ENCODE measurements around the gene DYNC1I2.

Gene DYNC1I2

DNA sequence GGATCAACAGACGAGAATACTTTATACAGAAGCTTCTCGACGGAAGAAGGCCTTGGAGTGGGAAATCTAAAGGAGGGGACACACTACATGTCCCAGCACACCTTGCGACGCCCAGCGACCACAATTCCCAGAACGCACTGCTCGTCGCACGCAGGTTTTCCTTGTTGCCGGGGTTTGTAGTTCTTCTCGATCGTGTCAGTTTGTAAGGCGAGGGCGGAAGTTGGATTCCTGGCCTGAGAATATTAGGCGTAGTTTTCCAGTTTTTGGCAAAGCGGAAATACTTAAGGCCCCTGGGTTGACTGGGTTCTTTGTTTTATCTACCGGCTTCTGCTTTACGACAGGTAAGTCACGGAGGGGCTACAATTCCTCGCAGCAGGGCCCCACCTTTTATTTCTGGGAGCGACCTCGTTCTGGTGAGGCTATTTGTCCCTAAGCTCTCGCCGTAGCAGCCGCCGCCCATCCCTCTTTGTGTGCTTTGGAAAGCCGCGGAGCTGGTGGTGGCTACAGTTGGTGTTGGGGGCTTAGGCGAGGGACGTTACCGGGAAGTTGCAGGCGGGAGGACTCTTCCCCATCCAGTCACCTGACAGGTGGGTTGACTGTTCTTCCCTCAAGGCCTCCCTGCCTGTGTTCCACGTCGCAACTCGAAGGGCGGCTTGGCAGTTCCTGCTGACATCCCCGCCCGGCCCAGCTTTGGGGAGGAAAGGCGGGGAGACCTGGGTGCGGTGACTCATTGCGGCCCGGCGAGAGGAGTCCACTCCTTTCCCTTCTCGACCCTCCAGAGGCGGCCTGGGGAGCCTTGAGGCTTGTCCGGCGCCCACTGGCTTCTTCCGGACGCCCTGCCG is at the start of gene DYNC1I2:
Gene DYNC1I2, plus strand, starts transcription at position 183 of the 842 bp plus-strand sequence. CDS start 2,687 bp downstream, outside the sequence.
- peak; percentile 59 to 68 (median 61) for DNase-seq (ENCODE audit: low read depth in 3 of 3)

DNA sequence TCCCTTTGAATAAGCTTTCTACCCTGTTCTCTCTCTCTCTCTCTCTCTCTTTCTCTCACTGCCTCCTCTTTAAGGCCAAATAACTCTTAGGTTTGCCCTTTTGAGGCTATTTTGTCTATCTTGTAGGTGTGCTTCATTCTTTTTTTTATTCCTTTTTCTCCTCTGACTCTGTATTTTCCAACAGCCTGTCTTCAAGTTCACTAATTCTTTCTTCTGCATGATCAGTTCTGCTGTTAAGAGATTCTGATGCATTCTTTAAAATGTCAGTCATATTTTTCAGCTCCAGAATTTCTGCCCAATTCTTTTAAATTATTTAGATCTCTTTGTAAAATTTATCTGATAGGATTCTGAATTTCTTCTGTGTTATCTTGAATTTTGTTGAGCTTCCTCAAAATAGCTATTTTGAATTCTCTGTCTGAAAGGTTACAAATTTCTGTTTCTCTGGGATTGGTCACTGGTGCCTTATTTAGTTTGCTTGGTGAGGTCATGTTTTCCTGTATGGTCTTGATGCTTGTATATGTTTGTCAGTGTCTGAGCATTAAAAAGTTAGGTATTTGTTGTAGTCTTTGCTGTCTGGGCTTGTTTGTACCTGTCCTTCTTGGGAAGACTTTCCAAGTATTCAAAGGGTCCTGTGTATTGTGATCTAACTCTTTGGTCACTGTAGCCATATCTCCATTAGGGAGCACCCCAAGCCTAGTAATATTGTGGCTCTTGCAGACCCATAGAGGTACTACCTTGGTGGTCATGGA is 35.4 kb upstream of the DYNC1I2 start:
- DNase-seq (ENCODE audit: low read depth in 3 of 3): no peak

DNA sequence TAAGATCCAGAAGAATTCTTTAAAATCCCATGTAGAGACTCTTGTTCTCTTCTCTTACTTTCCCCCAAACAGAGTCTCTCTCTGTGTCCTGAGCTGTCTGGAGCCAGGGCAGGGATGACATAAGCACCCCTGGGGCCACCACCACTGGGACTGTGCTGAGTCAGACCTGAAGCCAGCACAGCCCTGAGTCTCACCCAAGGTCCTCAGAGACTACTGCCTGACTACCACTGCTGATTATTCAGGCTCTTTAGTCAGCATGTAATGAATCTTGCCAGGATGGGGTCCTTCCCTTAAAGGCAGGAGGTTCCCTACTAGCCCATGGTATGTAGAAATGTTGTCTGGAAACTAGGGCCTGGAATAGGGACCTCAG is 34.9 kb upstream of the DYNC1I2 start:
- DNase-seq (ENCODE audit: low read depth in 3 of 3): no peak

DNA sequence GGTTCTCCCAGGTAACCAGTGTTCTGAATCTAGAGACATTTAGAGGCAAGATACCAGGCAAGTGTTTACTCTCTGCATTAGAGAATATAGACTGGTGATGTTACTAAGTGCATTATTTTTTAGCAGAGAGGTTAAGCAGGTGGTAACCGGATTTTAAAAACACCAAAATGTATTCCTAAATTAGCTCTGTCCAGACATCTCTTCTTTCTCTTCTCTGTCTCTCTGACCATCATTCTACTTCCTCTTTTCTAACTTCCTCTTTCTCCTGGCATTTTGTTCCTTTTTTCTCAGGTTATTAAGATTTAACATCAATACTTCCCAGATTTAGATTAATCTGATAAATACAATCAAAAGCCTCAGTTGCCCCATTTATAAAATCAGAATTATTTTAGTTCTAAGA is 31.7 kb upstream of the DYNC1I2 start:
- DNase-seq (ENCODE audit: low read depth in 3 of 3): no peak

DNA sequence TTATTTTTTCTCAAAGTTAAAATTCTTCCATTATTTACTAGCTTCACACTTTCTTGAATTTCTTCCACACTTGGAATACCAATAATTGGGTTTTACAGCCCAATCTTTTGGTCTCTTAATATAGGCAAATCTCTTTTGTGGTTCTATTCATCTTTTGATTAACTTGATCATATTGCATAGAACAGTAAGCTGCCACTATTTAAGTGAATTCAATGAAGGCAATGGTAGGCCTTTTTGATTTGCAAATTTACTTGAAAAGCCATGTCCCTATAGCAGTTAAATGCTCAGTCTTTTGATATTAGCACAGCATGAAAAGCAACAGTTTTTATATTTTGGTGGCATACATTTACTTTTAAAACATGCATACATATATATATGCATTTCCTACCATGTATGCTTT is 20.2 kb upstream of the DYNC1I2 start:
- DNase-seq (ENCODE audit: low read depth in 3 of 3): no peak

DNA sequence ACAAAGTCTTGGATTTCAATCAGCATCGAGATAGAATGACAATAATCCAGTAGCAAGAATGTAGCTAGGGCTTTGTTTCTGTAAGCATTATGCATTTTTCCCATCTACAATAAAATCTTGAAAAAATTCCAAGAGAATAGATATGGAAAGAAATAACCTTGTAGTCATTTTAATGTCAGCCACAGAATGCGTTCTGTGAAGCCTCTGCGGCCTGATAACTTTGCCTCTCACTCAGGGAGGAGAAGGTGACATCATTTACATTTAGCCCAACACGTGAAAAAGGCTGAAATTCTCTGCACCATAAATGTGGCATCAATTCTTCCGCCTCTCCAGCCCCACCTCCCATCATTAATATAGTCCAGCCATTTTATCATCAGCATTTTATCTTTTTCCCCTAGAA is 19.1 kb upstream of the DYNC1I2 start:
- no peak for DNase-seq (ENCODE audit: low read depth in 3 of 3)

DNA sequence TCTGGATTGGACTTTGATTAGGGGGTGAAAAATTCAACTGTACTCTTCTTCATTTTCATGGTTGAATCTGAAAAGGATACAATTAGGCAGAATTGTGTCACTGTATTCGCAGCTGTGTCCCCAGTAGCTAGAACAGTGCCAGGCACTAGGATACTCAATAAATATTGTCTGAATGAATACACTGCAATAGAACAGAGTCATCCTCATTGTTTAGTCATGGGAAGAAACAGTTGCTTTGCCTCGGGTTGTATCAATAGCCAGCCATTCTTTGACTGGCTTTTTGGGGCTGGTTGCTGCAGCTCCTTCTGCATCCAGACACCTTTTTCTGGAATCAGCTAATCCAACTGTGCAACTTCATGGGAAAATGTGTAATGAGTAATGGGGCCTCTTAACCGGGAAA is 18.1 kb upstream of the DYNC1I2 start:
- no peak for DNase-seq (ENCODE audit: low read depth in 3 of 3)

DNA sequence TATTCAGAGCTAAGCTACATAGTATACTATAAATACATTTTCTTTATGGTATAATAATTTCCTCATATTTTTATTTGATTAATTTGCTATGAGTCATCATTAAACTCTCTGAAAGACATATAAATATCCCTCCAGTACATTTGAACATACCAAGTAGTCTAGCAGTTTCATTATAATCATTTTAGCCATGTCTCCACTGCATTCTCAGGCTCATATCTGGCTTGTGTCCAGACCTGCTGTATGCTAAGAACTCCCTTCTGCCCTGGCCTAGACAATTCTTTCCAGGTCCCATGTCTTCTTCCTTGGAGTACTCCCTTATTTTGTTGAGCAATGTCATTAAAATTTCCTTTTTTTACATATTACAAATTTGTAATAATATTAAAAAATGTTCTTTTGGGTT is 16.6 kb upstream of the DYNC1I2 start:
- no peak for DNase-seq (ENCODE audit: low read depth in 3 of 3)

DNA sequence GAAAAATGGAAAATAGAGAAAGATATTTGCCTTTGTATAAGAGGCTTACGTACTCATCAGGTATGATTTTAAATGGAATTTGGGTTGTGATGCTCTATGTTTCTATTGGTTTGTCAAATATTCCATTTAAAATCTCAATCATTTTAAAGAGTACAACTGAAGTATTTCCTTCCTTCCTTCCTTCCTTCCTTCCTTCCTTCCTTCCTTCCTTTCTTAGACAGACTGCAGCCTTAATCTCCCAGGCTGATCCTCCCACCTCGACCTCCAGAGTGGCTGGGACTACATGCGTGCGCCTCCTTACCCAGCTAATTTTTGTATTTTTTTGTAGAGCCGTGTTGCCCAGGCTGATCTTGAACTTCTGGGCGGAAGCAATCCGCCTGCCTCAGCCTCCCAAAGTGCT is 15.4 kb upstream of the DYNC1I2 start:
- DNase-seq (ENCODE audit: low read depth in 3 of 3): no peak

DNA sequence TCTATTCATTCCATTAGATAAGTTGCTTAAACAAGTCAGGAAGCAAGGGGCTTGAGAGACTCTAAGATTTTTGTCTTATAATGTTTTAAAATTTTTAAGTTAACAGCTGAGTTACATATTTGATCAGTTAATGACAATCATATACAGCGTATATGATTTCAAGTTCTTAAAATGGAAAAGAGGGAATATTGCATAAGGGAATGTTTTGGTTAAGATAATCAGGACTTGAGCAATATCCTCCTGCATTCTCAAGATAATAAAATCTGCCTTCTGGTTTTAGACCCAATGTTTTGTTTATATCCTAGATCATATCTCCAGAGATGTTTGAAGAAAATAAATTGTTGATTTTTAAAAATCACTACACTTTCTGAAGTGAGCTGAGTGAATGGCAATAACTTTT is 13.4 kb upstream of the DYNC1I2 start:
- no peak for DNase-seq (ENCODE audit: low read depth in 3 of 3)

DNA sequence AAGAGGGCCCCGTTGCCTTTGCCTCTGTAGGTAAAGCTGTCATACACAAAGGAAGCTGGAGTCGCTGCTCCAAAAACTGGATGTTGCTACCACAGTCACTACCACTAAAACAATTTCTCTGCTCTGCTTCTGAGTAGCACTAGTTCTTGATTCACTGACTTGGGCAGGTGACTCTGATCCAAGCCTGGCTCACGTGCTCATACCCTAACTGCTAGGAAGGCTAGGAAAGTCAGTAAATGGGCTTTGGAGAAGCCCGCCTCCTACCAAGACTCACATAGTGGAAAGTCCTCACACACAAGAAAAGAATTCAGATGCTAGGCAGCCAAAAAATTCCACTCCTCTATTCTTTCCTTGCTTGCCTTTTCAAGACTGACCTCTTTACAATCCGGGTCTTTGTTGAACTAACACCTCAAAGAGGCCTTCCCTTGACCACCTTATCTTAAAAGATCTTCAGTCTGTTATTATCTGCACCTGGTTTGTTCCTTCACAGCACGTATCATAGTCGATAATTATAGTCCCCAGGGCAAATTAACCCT is 11.4 kb upstream of the DYNC1I2 start:
- no peak for DNase-seq (ENCODE audit: low read depth in 3 of 3)

DNA sequence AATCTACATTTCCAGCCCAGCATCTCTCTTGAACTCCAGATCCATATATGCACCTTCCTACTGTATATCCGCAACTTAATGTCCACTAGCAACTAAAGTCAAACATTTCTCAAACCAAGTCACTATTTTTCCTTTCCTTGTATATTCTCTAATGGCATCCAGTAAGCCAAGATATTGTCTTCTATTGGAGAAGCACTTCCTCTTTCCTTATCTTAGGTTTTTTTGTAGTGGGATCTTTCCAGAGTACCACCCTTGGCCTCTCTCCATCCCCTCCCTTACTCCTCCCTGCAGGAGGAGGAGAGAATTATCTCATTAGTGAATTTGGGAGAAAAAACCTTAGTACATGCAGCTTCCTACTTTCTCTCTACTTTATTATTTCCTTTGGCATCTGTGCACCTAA is 8.7 kb upstream of the DYNC1I2 start:
- DNase-seq (ENCODE audit: low read depth in 3 of 3): no peak

DNA sequence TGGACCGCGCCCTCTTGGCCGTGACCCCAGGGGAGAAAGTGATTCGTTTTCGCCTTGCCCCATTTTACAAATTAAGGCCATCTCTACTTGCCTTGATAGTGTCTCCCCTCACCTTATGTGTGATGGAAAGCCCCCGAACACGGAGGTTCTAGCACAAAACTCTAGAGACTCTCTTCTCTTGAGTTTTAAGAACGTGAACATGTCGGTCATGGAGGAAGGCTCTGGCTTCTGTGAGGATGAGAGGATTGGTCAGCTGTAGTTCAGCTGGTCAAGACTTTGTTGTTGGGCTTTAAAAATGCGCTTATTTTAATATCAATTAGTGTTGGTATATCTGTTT is 828 bp downstream of the DYNC1I2 start:
- DNase-seq (ENCODE audit: low read depth in 3 of 3): no peak

DNA sequence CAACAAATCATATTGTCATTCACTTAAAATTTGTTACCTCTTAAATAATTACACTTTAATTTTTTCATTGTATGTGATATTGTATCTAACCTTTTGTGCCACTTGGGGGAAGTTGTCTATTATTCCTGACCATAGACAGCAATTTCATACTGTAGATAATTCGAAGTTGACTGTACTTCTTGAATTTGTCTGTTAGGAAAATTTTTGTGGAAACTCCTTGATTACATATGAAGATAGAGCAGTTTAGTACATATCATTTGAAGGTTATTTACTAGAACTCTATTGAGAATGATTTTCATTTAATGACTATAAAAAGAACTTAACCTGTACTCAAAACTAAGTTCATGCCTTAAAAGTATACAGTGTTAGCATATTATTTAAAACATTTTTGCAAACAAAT is 5.1 kb downstream of the DYNC1I2 start:
- DNase-seq (ENCODE audit: low read depth in 3 of 3): no peak

DNA sequence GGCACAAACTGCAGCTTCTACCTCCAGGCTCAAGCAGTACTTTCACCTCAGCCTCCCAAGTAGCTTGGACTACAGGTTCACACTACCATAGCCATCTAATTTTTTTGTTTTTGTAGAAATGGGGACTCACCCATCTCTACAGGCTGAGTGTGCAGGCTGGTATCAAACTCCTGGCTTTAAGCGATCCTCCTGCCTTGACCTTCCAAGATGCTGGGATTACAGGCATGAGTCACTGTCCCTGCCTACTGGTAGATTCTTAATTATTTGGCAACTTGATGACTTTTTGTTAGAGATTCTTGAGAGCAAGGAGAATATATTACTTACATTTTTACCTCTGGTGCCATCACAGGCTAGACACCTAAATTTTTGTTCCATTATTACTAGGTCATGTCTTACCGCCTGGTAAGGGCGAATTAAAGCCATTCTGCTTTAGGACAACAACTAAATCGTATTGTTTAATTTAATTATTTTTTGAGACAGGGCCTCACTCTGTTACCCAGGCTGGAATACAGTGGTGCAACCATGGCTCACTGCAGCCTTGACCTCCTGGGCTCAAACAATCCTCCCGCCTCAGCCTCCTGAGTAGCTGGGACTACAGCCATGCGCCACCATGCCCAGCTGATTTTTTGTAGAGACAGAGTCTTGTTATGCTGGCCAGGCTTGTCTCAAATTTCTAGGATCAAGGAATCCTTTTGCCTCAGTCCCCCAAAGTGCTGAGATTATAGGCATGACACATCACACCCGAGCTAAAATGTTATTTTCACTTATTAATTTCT is 15.7 kb downstream of the DYNC1I2 start:
- no peak for DNase-seq (ENCODE audit: low read depth in 3 of 3)

DNA sequence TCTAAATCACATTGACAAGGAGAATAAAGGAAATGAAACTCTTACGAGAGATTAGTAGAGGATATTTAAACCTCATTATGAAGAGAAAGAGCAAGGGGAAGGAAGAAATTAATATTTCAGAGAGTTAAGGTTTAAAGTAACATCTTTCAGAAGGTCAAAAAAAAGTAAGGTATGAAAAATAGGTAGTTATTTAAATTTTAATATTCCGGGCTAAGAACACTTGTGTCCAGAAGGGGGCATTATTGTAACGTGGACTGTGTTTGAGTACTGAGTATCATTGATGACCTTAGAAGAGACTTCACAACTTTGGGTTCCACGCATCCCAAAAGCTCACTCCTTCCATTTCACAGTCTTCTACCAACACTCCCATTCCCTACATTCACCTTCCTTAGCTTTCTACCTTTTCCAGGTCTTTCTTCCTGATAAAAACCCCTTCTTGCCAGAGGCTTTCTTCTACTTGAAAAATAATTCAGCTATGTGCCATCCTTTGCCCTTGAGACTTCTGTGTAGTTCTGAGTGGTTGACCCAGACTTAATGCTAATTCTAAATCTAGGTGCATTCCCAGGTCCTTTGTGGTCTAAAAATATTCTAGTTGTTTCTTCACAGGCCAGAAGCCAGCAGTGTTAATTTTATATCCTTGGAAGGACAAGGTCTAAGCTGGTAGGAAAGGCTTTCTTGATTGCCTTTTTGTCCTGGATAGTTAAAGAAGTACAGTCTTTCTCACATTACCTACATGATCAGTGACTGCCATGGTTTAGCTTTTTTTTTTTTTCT is 16.5 kb downstream of the DYNC1I2 start:
- DNase-seq (ENCODE audit: low read depth in 3 of 3): no peak

DNA sequence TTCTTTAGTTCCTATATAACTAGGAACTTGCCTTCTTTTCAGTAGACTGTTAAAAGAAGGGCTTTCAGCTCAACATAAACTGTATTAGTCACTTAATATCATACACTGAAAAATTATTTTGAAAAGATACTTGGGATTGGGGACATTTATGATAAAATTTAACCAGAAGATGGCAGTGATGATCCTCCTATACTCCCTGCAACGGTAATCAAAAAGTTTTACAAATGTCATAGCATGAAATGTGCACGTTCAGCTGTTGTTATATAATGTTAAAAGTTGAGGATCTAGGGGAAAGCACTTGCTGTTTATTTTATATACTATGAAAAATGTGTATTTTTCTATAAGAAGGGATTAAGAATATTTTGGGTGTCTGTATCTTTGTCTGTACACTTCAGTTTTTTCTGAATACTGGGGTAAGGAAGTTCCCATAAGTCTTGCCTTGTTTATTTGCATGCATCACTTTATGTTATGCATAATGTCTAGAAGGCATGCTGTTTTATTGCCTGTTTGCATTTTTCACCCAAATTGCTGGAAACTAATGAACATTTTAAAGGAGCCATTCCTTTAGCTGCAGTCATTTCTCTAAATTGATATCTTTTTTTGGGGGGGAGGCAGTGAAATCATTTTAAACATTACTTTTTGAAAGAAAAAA is 19.0 kb downstream of the DYNC1I2 start:
- DNase-seq (ENCODE audit: low read depth in 3 of 3): no peak

DNA sequence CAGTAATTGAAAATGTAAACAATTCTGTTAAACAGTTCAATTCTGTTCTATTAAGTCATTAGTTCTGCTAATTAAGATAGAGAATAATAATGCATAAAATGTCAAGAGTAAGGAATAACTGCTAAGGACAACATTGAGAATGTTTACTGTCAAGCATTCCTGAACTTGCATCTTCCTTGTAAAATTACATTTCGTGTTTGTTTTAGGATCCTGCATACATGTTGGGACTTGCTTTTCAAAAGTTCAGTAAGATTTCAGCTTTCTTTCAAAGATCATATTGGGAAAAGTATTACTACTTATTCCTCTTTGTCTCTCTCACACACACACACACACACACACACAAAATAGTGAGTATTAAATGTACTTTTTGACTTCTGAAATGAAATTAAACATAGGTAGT is 20.5 kb downstream of the DYNC1I2 start:
- DNase-seq (ENCODE audit: low read depth in 3 of 3): no peak

DNA sequence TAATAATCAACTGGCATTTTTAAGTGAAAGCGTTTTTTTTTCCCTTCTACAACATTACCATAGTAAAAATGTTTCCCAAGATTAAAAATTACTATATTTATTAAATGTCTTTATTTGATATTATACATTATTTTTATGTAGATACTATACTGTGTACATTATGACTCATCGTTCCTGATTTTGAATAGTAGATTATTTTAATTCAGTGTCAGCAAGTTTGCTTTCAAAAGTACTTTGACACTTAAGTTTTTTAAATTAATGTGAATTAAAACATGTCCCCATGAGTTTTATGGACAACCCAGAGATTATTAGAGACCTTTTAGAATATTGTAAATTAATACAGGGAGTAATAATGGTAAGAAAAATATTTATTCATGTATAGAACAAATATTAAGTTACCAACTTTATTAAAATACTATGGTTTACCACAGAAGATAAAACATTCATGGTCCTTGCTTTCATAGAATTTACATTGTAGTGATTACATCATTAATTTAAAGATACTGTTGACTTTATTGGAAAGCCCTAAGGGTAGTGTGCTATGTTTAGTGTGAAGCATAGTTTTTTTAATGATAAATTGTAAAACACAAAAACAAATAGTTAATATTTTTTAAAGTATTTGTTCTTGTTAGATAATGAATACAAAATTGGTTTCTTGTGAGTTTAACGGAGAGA is 21.9 kb downstream of the DYNC1I2 start:
- no peak for DNase-seq (ENCODE audit: low read depth in 3 of 3)

DNA sequence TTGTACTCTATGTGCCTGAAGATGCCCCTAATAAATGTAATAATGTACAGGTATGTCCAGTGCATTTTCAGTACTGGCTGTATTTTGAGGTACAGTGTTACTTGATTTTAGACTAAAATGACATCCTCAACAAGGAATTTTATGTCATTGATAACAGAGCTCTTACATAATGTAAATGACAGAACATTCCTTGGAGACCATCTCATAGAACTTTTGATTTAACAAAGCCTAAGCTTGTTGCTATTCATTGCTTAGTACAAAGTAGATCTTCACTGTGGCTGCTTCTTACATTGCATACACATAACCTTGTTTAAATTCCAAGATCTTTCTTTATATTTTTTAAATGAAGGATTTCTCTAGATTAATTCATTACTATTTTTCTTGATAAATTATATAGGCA is 24.1 kb downstream of the DYNC1I2 start:
- DNase-seq (ENCODE audit: low read depth in 3 of 3): no peak

DNA sequence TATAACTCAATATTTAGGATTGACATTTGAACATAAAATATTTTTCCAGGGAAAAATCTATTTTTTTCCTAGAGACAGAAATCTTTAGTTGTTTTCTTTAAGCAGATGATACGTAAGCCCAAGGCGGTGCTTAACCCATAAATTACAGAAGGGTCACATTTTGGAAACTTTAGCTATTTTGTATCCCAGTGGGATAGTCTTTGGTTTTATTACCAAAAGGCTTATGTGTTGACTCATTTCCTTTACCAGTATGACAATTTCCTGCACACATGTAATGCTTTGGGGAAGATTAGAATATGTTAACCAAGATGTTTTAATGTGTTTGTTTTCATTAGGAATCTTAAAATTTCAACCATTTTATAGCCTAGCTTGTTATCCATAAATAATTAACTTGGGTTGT is 24.8 kb downstream of the DYNC1I2 start:
- no peak for DNase-seq (ENCODE audit: low read depth in 3 of 3)

Data from stimulated activated CD4-positive, alpha-beta T cell treated with anti-CD3 and anti-CD28 coated beads, TNF-alpha, amount 100 ng/mL, for 48 hours (primary cell).